ENCODE measurements around the gene NRG2. TPM values are rescaled to one million over a fixed set of nuclear protein-coding genes. Genes with fewer than 3 reads are reported as not detected.

Gene NRG2
- total RNA-seq, 1 experiment from 2014 or later = 1.8 TPM

DNA sequence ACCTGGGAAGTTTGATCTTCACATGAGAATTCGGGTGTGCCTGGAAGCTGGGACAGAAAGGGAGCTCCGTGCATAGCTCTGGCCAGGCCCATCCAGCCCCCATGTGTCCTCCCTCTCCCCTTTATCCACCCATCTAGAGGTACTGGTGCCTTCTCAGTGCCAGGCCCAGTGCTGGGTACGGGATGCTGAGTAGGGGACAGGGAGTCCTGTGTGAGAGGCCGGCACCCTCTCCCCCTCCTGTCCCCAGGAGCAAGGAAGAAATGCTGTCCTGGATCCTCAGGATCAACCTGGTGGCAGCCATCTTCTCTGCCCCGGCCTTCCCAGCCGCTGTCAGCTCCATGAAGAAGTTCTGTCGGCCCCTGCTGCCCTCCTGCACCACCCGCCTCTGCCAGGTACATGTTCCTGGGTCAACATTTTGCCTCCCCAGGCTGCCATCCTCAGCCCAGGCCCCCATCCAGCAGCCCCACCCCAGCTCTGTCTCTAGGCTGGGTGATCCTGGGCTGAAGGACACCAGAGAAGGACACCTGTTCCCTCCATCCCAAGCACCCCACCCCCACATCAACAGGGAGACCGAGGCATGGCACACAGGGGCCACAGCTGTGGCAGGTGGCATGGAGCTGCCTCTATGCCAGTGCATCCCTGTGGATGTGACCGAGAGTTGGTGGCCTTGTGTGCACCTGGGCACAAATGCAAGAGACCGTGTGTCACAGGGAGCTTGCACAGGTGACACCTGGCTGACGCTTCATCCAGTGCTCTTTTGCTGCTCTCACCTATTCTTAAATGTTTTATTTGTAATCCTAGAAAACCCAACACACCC lies 204.5 kb downstream of the NRG2 start:
- POLR2A ChIA-PET (ENCODE audit: unreplicated experiment) = no interaction called here
- H2AFZ ChIP-seq (ENCODE audit: low read length) = no peak overlapping the region

DNA sequence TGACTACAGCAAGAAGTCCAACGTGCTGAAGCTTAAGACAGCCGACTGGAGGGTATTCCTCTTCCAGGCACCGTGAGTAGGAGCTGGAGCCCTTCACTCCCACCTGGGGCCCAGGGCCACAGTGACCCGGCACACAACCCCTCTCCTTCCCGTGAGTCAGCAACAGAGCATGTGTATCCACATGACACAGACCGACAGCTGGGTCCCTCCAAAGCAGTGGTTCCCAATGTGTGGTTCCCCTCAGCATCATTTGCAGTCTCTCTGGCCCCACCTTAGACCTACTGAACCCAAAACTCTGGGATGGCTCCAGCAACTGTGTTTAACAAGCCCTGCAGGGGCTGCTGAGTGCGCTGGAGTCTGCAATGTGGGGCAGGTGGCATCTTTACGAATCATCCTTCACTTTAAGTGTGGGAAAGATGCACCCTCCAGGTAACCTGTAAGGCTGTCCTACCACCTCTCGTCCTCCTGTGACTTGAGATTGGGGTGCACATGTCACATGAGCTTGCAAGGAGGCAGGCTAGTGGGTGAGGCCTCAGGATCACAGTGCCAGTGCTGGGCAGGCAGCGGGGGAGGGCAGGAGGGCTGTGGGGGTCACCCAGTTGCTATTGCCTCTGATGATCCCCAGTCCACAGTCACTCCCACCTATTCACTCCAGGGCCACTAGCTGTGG lies 205.3 kb downstream of the NRG2 start:
- TF ChIP-seq EZH2phosphoT487 (IDR thresholded peaks at IDR 0.05; ENCODE audit: borderline replicate concordance, low read length) (no peak), EZH2 (IDR thresholded peaks at IDR 0.05; ENCODE audit: low read length, unreplicated experiment) (no peak)
- TF ChIP-seq, protein P1, sequence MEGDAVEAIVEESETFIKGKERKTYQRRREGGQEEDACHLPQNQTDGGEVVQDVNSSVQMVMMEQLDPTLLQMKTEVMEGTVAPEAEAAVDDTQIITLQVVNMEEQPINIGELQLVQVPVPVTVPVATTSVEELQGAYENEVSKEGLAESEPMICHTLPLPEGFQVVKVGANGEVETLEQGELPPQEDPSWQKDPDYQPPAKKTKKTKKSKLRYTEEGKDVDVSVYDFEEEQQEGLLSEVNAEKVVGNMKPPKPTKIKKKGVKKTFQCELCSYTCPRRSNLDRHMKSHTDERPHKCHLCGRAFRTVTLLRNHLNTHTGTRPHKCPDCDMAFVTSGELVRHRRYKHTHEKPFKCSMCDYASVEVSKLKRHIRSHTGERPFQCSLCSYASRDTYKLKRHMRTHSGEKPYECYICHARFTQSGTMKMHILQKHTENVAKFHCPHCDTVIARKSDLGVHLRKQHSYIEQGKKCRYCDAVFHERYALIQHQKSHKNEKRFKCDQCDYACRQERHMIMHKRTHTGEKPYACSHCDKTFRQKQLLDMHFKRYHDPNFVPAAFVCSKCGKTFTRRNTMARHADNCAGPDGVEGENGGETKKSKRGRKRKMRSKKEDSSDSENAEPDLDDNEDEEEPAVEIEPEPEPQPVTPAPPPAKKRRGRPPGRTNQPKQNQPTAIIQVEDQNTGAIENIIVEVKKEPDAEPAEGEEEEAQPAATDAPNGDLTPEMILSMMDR (conservative IDR thresholded peaks at IDR 0.05; ENCODE audit: low read depth, low read length) = no peak
- DNase-seq (no peak), ATAC-seq (no peak; the same call in 1 of the 2 replicates)
- Histone ChIP-seq H3F3A (ENCODE audit: low read length, unreplicated experiment) (no peaks in the 10 kb centered on the region), H3K4me2 (ENCODE audit: low read length) (no peak overlapping the region), H3K27me3 (ENCODE audit: low read length) (peaks cover 11% of the 10 kb centered on the region), H2AFZ (ENCODE audit: low read length) (no peak overlapping the region), H3K79me2 (ENCODE audit: low read length) (no peaks in the 10 kb centered on the region), H3K27ac (ENCODE audit: low read length) (no peak overlapping the region), H3K36me3 (ENCODE audit: low read depth, low read length) (no peaks in the 10 kb centered on the region), H3K9ac (ENCODE audit: low read length) (no peak overlapping the region), H3K9me3 (ENCODE audit: low read length) (no peaks in the 10 kb centered on the region), H4K20me1 (ENCODE audit: low read length) (no peaks in the 10 kb centered on the region), H3K9me2 (replicated peaks; ENCODE audit: low read length) (no peaks in the 10 kb centered on the region), H3K4me3 (ENCODE audit: low read length) (no peak overlapping the region), H3K4me1 (ENCODE audit: insufficient read depth, low read length) (no peaks in the 10 kb centered on the region)
- intact Hi-C loops (cut with micrococcal nuclease) = no loop called here
- BruUV-seq (replicated peaks) = no TSS peak
- CTCF ChIA-PET = no interaction called here
- POLR2A ChIA-PET (ENCODE audit: unreplicated experiment) = no interaction called here

More for the DNA sequence above, 204.5 kb downstream of the NRG2 start:
- H3K4me2 ChIP-seq (ENCODE audit: low read length) = no peak overlapping the region
- TF ChIP-seq, protein P1 (conservative IDR thresholded peaks at IDR 0.05; ENCODE audit: low read depth, low read length) = no peak
- TF ChIP-seq EZH2phosphoT487 (IDR thresholded peaks at IDR 0.05; ENCODE audit: borderline replicate concordance, low read length) (no peak), EZH2 (IDR thresholded peaks at IDR 0.05; ENCODE audit: low read length, unreplicated experiment) (no peak)
- no peak overlapping the region for H3K4me3 ChIP-seq (ENCODE audit: low read length)
- ATAC-seq (no peak), DNase-seq (no peak)
- intact Hi-C loops (cut with micrococcal nuclease) = no loop called here
- H3K9me2 ChIP-seq (replicated peaks; ENCODE audit: low read length) = no peaks in the 10 kb centered on the region
- BruUV-seq (replicated peaks) = no TSS peak
- CTCF ChIA-PET = interaction anchor here (0.6 kb wide), 1 partner anchor 55 kb away, joined by 16 read pairs; no protein-coding TSS in a partner anchor
- H3F3A ChIP-seq (ENCODE audit: low read length, unreplicated experiment) = no peaks in the 10 kb centered on the region
- no peaks in the 10 kb centered on the region for H3K36me3 ChIP-seq (ENCODE audit: low read depth, low read length)
- H3K4me1 ChIP-seq (ENCODE audit: insufficient read depth, low read length) = no peaks in the 10 kb centered on the region
- no peak overlapping the region for H3K27ac ChIP-seq (ENCODE audit: low read length)
- H3K9me3 ChIP-seq (ENCODE audit: low read length) = no peaks in the 10 kb centered on the region
- H3K27me3 ChIP-seq (ENCODE audit: low read length) = 0 out of 2 replicates have a peak, but pooled peaks cover 3% of the 10 kb centered on the region
- no peaks in the 10 kb centered on the region for H4K20me1 ChIP-seq (ENCODE audit: low read length)
- no peak overlapping the region for H3K9ac ChIP-seq (ENCODE audit: low read length)
- H3K79me2 ChIP-seq (ENCODE audit: low read length) = no peaks in the 10 kb centered on the region

All from PC-3 (cell line).